Measurements from ENCODE around the gene METTL17. TPM values are rescaled to one million over a fixed set of nuclear protein-coding genes. Genes with fewer than 3 reads are reported as not detected.

METTL17 gene
- total RNA-seq, 1 donor from 2014 or later = 95.9 TPM

DNA sequence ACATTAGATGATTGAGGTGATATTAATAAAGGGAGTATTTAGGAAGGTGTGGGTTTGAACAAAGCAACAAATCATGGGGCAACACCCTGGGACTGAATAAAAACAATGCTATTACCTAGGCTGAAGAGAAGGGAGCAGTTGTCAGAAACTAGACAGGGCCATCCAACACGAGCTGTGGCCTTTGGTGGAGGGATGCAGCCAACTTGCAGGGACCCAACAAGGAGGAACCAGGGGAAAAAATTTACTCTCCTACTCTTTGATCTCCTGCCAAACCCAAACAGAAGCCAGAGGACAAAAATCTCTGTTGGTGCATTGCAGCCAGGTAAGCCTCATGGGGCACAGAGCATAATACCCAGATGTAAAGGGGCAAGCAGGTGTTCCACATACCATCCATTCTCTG, 21.4 kb downstream of the METTL17 start:
- H3K4me3 Mint-ChIP-seq (ENCODE audit: low read depth) = no peak overlapping the region
- no peak overlapping the region for H3K27ac Mint-ChIP-seq
- no peak for DNase-seq (ENCODE audit: low spot score, unreplicated experiment)
- no peaks in the 10 kb centered on the region for H3K9me3 Mint-ChIP-seq (ENCODE audit: low read depth)
- H3K36me3 Mint-ChIP-seq (ENCODE audit: insufficient read depth) = no peaks in the 10 kb centered on the region
- H3K4me1 Mint-ChIP-seq (ENCODE audit: low read depth) = peaks cover 10% of the 10 kb centered on the region
- no peaks in the 10 kb centered on the region for H3K27me3 Mint-ChIP-seq
- TF ChIP-seq, protein P1, sequence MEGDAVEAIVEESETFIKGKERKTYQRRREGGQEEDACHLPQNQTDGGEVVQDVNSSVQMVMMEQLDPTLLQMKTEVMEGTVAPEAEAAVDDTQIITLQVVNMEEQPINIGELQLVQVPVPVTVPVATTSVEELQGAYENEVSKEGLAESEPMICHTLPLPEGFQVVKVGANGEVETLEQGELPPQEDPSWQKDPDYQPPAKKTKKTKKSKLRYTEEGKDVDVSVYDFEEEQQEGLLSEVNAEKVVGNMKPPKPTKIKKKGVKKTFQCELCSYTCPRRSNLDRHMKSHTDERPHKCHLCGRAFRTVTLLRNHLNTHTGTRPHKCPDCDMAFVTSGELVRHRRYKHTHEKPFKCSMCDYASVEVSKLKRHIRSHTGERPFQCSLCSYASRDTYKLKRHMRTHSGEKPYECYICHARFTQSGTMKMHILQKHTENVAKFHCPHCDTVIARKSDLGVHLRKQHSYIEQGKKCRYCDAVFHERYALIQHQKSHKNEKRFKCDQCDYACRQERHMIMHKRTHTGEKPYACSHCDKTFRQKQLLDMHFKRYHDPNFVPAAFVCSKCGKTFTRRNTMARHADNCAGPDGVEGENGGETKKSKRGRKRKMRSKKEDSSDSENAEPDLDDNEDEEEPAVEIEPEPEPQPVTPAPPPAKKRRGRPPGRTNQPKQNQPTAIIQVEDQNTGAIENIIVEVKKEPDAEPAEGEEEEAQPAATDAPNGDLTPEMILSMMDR (IDR thresholded peaks at IDR 0.05; ENCODE audit: unreplicated experiment) = no peak

GRCh38 chr14:21014761-21015190, 25.0 kb downstream of the METTL17 start:
- TF ChIP-seq, protein P1 (IDR thresholded peaks at IDR 0.05; ENCODE audit: unreplicated experiment) = peak; percentile 90
- H3K4me1 Mint-ChIP-seq (ENCODE audit: low read depth) = peaks cover 2% of the 10 kb centered on the region
- no peaks in the 10 kb centered on the region for H3K9me3 Mint-ChIP-seq (ENCODE audit: low read depth)
- H3K27ac Mint-ChIP-seq = no peak overlapping the region
- peaks cover 5% of the 10 kb centered on the region for H3K36me3 Mint-ChIP-seq (ENCODE audit: insufficient read depth)
- H3K27me3 Mint-ChIP-seq = no peaks in the 10 kb centered on the region
- DNase-seq (ENCODE audit: low spot score, unreplicated experiment) = peak; percentile 81
- H3K4me3 Mint-ChIP-seq (ENCODE audit: low read depth) = no peak overlapping the region

DNA sequence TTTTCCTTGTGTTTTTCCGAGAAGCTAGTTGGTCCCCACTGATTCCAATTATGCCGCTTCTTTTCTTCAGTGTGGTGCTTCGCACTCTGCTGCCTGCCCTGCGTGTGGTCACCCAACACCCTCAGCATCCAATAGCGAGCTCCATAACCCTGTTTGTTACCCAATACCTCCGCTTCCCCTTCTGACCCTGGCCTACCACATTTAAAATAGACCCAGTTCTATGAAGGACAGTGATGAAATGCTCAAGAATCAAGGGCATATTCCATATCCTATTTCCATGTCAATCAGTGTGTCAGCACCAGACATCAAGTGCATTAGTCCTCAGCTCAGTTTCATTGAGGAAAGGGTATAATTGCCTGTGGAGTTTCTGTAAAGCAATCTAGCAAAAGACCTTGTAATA, 25.5 kb downstream of the METTL17 start:
- no peak overlapping the region for H3K4me3 Mint-ChIP-seq (ENCODE audit: low read depth)
- no peak overlapping the region for H3K27ac Mint-ChIP-seq
- peaks cover 2% of the 10 kb centered on the region for H3K4me1 Mint-ChIP-seq (ENCODE audit: low read depth)

GRCh38 chr14:21016413-21017190, 26.8 kb downstream of the METTL17 start:
- no peak overlapping the region for H3K4me3 Mint-ChIP-seq (ENCODE audit: low read depth)
- H3K9me3 Mint-ChIP-seq (ENCODE audit: low read depth) = no peaks in the 10 kb centered on the region
- no peaks in the 10 kb centered on the region for H3K27me3 Mint-ChIP-seq
- no peak for DNase-seq (ENCODE audit: low spot score, unreplicated experiment)
- H3K27ac Mint-ChIP-seq = no peak overlapping the region
- H3K36me3 Mint-ChIP-seq (ENCODE audit: insufficient read depth) = peaks cover 7% of the 10 kb centered on the region
- TF ChIP-seq, protein P1 (IDR thresholded peaks at IDR 0.05; ENCODE audit: unreplicated experiment) = no peak
- peaks cover 2% of the 10 kb centered on the region for H3K4me1 Mint-ChIP-seq (ENCODE audit: low read depth)

More for the DNA sequence above, 25.5 kb downstream of the METTL17 start:
- no peak for DNase-seq (ENCODE audit: low spot score, unreplicated experiment)
- TF ChIP-seq, protein P1 (IDR thresholded peaks at IDR 0.05; ENCODE audit: unreplicated experiment) = no peak
- H3K36me3 Mint-ChIP-seq (ENCODE audit: insufficient read depth) = peaks cover 5% of the 10 kb centered on the region
- H3K27me3 Mint-ChIP-seq = no peaks in the 10 kb centered on the region
- H3K9me3 Mint-ChIP-seq (ENCODE audit: low read depth) = no peaks in the 10 kb centered on the region

- Mint-ChIP-seq H3K27me3 (peaks cover 5% of the 10 kb centered on the region), H3K36me3 (ENCODE audit: insufficient read depth) (peaks cover 7% of the 10 kb centered on the region), H3K9me3 (ENCODE audit: low read depth) (no peaks in the 10 kb centered on the region), H3K4me3 (ENCODE audit: low read depth) (no peak overlapping the region), H3K27ac (no peak overlapping the region), H3K4me1 (ENCODE audit: low read depth) (peaks cover 4% of the 10 kb centered on the region)
- TF ChIP-seq, protein P1 (IDR thresholded peaks at IDR 0.05; ENCODE audit: unreplicated experiment) = no peak
- DNase-seq (ENCODE audit: low spot score, unreplicated experiment) = no peak
Measured at GRCh38 chr14:21017528-21018245, 27.9 kb downstream of the METTL17 start.
